Lower leg skin (tissue), 4 donors: ENCODE measurements around the gene BEST4. TPM values are rescaled to one million over a fixed set of nuclear protein-coding genes. Genes with fewer than 3 reads are reported as not detected.

ENCODE experiments used
- DNase-seq, 2 donors: peaks; one replicate each; pipeline ENCODE4 v3.0.0-alpha.2; 2019; ENCODE audit warnings: low spot score in 2 of 2
- H3K4me3 ChIP-seq: fragments of 200-600 bp; sonication (generic); 2 replicates; pipeline ENCODE4 v1.5.1; 2017; ENCODE audit warnings: mild to moderate bottlenecking, low read depth; ENCODE audit not compliant: poor library complexity, severe bottlenecking
- CTCF ChIP-seq, 3 donors: fragments of 450-650 bp; IDR thresholded peaks; one replicate each; pipeline ENCODE4 v1.5.1; 2016; ENCODE audit warnings: antibody characterized with exemption in 3 of 3, mild to moderate bottlenecking in 3 of 3, moderate library complexity in 2 of 3
- POLR2A ChIP-seq, 2 donors: fragments of 450-650 bp; IDR thresholded peaks; one replicate each; pipeline ENCODE4 v1.6.1; 2016 to 2017; ENCODE audit warnings: antibody characterized with exemption in 2 of 2, mild to moderate bottlenecking in 1 of 2, moderate library complexity in 1 of 2
- WGBS, 2 donors: methylation state at CpG; one replicate each; pipeline ENCODE4 v1.1.5; 2018; 5-methylcytosine and 5-hydroxymethylcytosine counted together
- intact Hi-C: fragments of 100-400 bp; cut with DNase I; formaldehyde crosslinking; loops from one replicate; pipeline ENCODE4 v1.15.0; 2023; ENCODE audit warnings: low total_unique reads
- total RNA-seq, 4 donors: library from RNA; depleted of rRNA; stranded (reverse); fragments of >200 nt; gene quantifications; one replicate each; pipeline ENCODE4 v1.1.0, GENCODE V29; 2016

The BEST4 gene
- total RNA-seq, 4 donors from 2014 or later, result 0.23 TPM; not detected in 3

GRCh38 chr1:44792736-44793502 is 4.9 kb upstream of the BEST4 start:
- peak in 1 of 2 donors; percentile 74 for DNase-seq
- WGBS, 2 donors, result 78 to 90% methylated on average over 9 of the region's 9 CpGs
- H3K4me3 ChIP-seq, result no peak overlapping the region
- intact Hi-C loops, result loop anchor here (5.0 kb wide), 1 partner anchor 214 kb away; no protein-coding TSS in a partner anchor
- no peak for TF ChIP-seq CTCF (IDR thresholded peaks at IDR 0.05)
- no peak for TF ChIP-seq POLR2A (IDR thresholded peaks at IDR 0.05)

- no peak overlapping the region for H3K4me3 ChIP-seq
- intact Hi-C loops, result loop anchor here (5.0 kb wide), 1 partner anchor 216 kb away; no protein-coding TSS in a partner anchor
- WGBS, 2 donors, result 66 to 75% methylated on average over 7 of the region's 7 CpGs
- TF ChIP-seq CTCF (IDR thresholded peaks at IDR 0.05), result no peak
- no peak for DNase-seq
Measured at GRCh38 chr1:44790968-44791801, 3.2 kb upstream of the BEST4 start.

GRCh38 chr1:44787506-44787905 is 464 bp downstream of the BEST4 start:
- no peak for DNase-seq
- intact Hi-C loops, result no loop called here

GRCh38 chr1:44786841-44787426 is 1.0 kb downstream of the BEST4 start:
- DNase-seq, result no peak
- WGBS, 2 donors, result 81 to 84% methylated on average over 9 of the region's 9 CpGs
- H3K4me3 ChIP-seq, result no peak overlapping the region
- intact Hi-C loops, result no loop called here
- no peak for TF ChIP-seq CTCF (IDR thresholded peaks at IDR 0.05)

More at GRCh38 chr1:44787506-44787905, 464 bp downstream of the BEST4 start:
- no peak for TF ChIP-seq CTCF (IDR thresholded peaks at IDR 0.05)
- TF ChIP-seq POLR2A (IDR thresholded peaks at IDR 0.05), result no peak
- no peak overlapping the region for H3K4me3 ChIP-seq
- WGBS, 2 donors, result 96 to 97% methylated on average over 10 of the region's 10 CpGs

GRCh38 chr1:44786138-44786840 is 1.7 kb downstream of the BEST4 start:
- intact Hi-C loops, result no loop called here
- TF ChIP-seq CTCF (IDR thresholded peaks at IDR 0.05) (peak in 2 of 3 donors; percentile 72 to 99), POLR2A (IDR thresholded peaks at IDR 0.05) (no peak)
- H3K4me3 ChIP-seq, result peak overlapping the region; percentile 16
- DNase-seq, result no peak
- 21 to 27% methylated on average over 18 to 20 of the region's 49 CpGs for WGBS, 2 donors
